Measurements from ENCODE around the gene MRPL33.

DNA sequence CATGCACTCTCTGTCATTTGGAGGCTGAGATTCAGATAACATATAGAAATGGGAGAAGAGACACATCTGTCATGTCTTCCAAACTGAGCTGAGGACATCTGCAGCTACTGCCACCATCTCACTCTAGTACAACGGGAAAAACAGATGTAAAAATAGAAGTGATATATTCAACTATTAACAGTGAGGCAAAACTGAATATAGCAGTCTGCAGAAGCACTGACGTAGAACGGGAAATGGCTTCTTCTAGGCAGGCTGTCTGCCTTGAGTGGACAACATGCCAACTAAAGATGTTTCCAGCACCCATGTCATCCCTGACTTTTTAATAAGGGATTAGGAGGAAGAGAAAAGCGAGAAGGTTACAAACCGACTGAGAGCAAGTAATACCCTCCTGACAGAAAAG, 51.6 kb downstream of the MRPL33 start:
- TF ChIP-seq, protein P1, sequence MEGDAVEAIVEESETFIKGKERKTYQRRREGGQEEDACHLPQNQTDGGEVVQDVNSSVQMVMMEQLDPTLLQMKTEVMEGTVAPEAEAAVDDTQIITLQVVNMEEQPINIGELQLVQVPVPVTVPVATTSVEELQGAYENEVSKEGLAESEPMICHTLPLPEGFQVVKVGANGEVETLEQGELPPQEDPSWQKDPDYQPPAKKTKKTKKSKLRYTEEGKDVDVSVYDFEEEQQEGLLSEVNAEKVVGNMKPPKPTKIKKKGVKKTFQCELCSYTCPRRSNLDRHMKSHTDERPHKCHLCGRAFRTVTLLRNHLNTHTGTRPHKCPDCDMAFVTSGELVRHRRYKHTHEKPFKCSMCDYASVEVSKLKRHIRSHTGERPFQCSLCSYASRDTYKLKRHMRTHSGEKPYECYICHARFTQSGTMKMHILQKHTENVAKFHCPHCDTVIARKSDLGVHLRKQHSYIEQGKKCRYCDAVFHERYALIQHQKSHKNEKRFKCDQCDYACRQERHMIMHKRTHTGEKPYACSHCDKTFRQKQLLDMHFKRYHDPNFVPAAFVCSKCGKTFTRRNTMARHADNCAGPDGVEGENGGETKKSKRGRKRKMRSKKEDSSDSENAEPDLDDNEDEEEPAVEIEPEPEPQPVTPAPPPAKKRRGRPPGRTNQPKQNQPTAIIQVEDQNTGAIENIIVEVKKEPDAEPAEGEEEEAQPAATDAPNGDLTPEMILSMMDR (IDR thresholded peaks at IDR 0.05; ENCODE audit: low read depth, low read length, missing input control) = no peak
- TF ChIP-seq JUND (IDR thresholded peaks at IDR 0.05) = no peak
- no peak for TF ChIP-seq SP1 (IDR thresholded peaks at IDR 0.05)
- TF ChIP-seq FOXA1 (IDR thresholded peaks at IDR 0.05) = no peak
- no peak for TF ChIP-seq TAF1 (conservative IDR thresholded peaks at IDR 0.05)
- TF ChIP-seq YY1 (IDR thresholded peaks at IDR 0.05) = no peak
- TF ChIP-seq EGR1 (IDR thresholded peaks at IDR 0.05; ENCODE audit: low read depth in 2 of 2) = no peak
